ENCODE results near the gene POLR2F. TPM values are rescaled to one million over a fixed set of nuclear protein-coding genes. Genes with fewer than 3 reads are reported as not detected.

The POLR2F gene
- total RNA-seq, 1 experiment from 2014 or later, result 141 TPM

DNA sequence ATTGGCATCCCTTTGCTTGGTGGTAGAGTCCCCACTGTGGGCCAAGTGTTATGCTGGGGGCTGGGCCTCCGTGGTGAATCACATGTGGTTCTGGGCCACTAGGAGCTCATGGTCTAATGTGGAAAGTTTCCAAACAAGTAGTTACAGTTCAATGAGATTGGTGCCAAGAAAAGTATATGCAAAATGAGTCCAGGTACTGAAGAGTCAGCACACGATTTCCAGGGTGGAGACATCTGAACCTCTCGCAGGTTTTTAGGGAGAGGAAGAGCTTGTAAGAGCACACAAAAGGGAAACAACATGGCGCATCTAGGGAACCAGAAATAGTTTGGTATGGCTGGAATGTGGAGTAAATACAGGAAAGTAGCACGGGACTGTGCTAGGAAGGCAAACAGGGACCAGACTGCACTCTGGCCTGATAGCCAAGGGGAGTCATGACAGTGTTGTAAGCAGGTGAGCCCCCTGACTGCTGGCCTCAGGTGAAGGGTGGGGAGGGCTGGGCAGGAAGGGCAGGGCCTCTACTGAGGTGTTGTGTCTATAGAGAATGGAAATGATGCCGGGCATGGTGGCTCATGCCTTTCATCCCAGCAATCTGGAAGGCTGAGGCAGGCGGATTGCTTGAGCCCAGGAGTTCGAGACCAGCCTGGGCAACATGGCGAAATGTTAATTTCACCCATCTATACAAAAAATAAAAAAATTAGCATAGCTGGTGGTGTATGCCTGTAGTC, 12.6 kb downstream of the POLR2F start:
- Mint-ChIP-seq H3K4me3 (no peak overlapping the region), H3K27me3 (ENCODE audit: low read depth) (no peaks in the 10 kb centered on the region; the same call in 1 of the 2 replicates), H3K9me3 (0 out of 5 replicates have a peak, but pooled peaks cover 0 to 3% of the 10 kb centered on the region in 2 experiments), H3K36me3 (ENCODE audit: insufficient read depth in 1 of 3, low read depth in 3 of 3) (peaks cover 31 to 69% (median 55%) of the 10 kb centered on the region in 3 experiments; a peak in 6 of 7 replicates), H3K4me1 (peaks cover 21 to 27% of the 10 kb centered on the region in 2 experiments), H3K27ac (peak overlapping the region; percentile 0 to 40 (median 3); a peak in 4 of 7 replicates)
- H2BK12ac ChIP-seq (ENCODE audit: insufficient read length, low read depth, low read length), result no peak overlapping the region
- H3T11ph ChIP-seq (ENCODE audit: low read length), result no peak overlapping the region
- no peak overlapping the region for H4K91ac ChIP-seq (ENCODE audit: insufficient read length, low read depth, low read length)
- H2BK5ac ChIP-seq (ENCODE audit: insufficient read length, low read length), result no peak overlapping the region
- no peaks in the 10 kb centered on the region for H3K79me2 ChIP-seq (ENCODE audit: insufficient read depth, low read length)
- H4K8ac ChIP-seq (replicated peaks; ENCODE audit: insufficient read length, low read depth, low read length), result no peak overlapping the region
- H4K5ac ChIP-seq (ENCODE audit: insufficient read length, low read depth, low read length), result no peak overlapping the region
- no peak overlapping the region for H2AK5ac ChIP-seq (ENCODE audit: insufficient read length, low read length)
- H3K14ac ChIP-seq (ENCODE audit: insufficient read depth, low read length), result no peak overlapping the region
- H2BK15ac ChIP-seq (ENCODE audit: low read depth, low read length), result no peak overlapping the region
- H3K9me3 ChIP-seq (ENCODE audit: control insufficient read depth, low read depth, low read length), result no peaks in the 10 kb centered on the region
- no peak overlapping the region for H3K27ac ChIP-seq (ENCODE audit: insufficient read length, low read depth, low read length)
- H3K56ac ChIP-seq (ENCODE audit: insufficient read length, low read depth, low read length), result no peak overlapping the region
- no peak overlapping the region for H3K4me2 ChIP-seq (ENCODE audit: insufficient read depth, insufficient read length, low read length)
- no peak overlapping the region for H3K18ac ChIP-seq (ENCODE audit: insufficient read length, low read depth, low read length)
- no peak overlapping the region for H3K23ac ChIP-seq (ENCODE audit: insufficient read length, low read depth, low read length)
- no peak overlapping the region for H2AFZ ChIP-seq (ENCODE audit: low read length)
- H3K4me1 ChIP-seq (ENCODE audit: insufficient read depth, low read length), result no peaks in the 10 kb centered on the region
- DNase-seq, result no peak
- H2BK120ac ChIP-seq (ENCODE audit: low read depth, low read length, poor library complexity, severe bottlenecking), result no peak overlapping the region
- no peak overlapping the region for H3K9ac ChIP-seq (ENCODE audit: extremely low read depth, insufficient read length, low read length)
- no peaks in the 10 kb centered on the region for H3K27me3 ChIP-seq (ENCODE audit: insufficient read depth, low read length)
- H3K4ac ChIP-seq (ENCODE audit: low read depth, low read length), result no peak overlapping the region
- H4K20me1 ChIP-seq (ENCODE audit: control insufficient read depth, insufficient read depth, insufficient read length), result no peaks in the 10 kb centered on the region
- no peaks in the 10 kb centered on the region for H3K23me2 ChIP-seq (ENCODE audit: insufficient read length, low read depth, low read length, poor library complexity, severe bottlenecking)
- no CpG with 5 or more reads among the region's 9 CpGs for WGBS (ENCODE audit: extremely low coverage, insufficient read length, low lambda C conversion rate)
- H3K79me1 ChIP-seq (ENCODE audit: insufficient read depth, low read depth, low read length, poor library complexity, severe bottlenecking), result no peaks in the 10 kb centered on the region
- TF ChIP-seq, protein P1, sequence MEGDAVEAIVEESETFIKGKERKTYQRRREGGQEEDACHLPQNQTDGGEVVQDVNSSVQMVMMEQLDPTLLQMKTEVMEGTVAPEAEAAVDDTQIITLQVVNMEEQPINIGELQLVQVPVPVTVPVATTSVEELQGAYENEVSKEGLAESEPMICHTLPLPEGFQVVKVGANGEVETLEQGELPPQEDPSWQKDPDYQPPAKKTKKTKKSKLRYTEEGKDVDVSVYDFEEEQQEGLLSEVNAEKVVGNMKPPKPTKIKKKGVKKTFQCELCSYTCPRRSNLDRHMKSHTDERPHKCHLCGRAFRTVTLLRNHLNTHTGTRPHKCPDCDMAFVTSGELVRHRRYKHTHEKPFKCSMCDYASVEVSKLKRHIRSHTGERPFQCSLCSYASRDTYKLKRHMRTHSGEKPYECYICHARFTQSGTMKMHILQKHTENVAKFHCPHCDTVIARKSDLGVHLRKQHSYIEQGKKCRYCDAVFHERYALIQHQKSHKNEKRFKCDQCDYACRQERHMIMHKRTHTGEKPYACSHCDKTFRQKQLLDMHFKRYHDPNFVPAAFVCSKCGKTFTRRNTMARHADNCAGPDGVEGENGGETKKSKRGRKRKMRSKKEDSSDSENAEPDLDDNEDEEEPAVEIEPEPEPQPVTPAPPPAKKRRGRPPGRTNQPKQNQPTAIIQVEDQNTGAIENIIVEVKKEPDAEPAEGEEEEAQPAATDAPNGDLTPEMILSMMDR (conservative IDR thresholded peaks at IDR 0.05), result no peak
- H2BK20ac ChIP-seq (ENCODE audit: low read depth, low read length, poor library complexity, severe bottlenecking), result no peak overlapping the region

All from H9 (cell line).